ENCODE measurements around the gene ADAMTSL4. TPM values are rescaled to one million over a fixed set of nuclear protein-coding genes. Genes with fewer than 3 reads are reported as not detected.

The ADAMTSL4 gene
- total and polyA plus RNA-seq, 7 donors, result 7.4 to 109 (median 25.4) TPM

GRCh38 chr1:150558303-150558704 lies 9.1 kb downstream of the ADAMTSL4 start:
- Histone ChIP-seq H3K4me1 (peaks cover 30% of the 10 kb centered on the region), H3K36me3 (ENCODE audit: insufficient read depth in 1 of 2, low read depth in 1 of 2) (peaks cover 0 to 27% of the 10 kb centered on the region in 2 donors), H3K4me3 (peak overlapping the region; percentile 18), H3K27ac (peak overlapping the region; percentile 100), H3K27me3 (ENCODE audit: insufficient read depth in 3 of 3, low read length in 2 of 3) (no peaks in the 10 kb centered on the region), H3K9me3 (no peaks in the 10 kb centered on the region)
- no peak for TF ChIP-seq CTCF (IDR thresholded peaks at IDR 0.05)
- intact Hi-C loops (cut with DNase I), result loop anchor here in 1 of 2 donors (5.0 kb wide), 1 partner anchor 91 kb away; no protein-coding TSS in a partner anchor
- WGBS, 3 donors, result 78 to 84% (median 84%) methylated on average over 15 of the region's 15 CpGs
- DNase-seq, result peak in 1 of 2 donors; percentile 54
- ATAC-seq, result no peak

GRCh38 chr1:150558761-150559655 lies 9.8 kb downstream of the ADAMTSL4 start:
- DNase-seq, result peak; percentile 71 to 79
- 56 to 71% (median 67%) methylated on average over 28 of the region's 28 CpGs for WGBS, 3 donors
- H3K27ac ChIP-seq, result peak overlapping the region; percentile 100
- H3K4me3 ChIP-seq, result peak overlapping the region; percentile 18
- no peaks in the 10 kb centered on the region for H3K27me3 ChIP-seq (ENCODE audit: insufficient read depth in 3 of 3, low read length in 2 of 3)
- H3K36me3 ChIP-seq (ENCODE audit: insufficient read depth in 1 of 2, low read depth in 1 of 2), result peaks cover 0 to 27% of the 10 kb centered on the region in 2 donors
- intact Hi-C loops (cut with DNase I), result loop anchor here in 1 of 2 donors (5.0 kb wide), 1 partner anchor 92 kb away; no protein-coding TSS in a partner anchor
- no peak for ATAC-seq
- H3K4me1 ChIP-seq, result peaks cover 37% of the 10 kb centered on the region
- H3K9me3 ChIP-seq, result no peaks in the 10 kb centered on the region
- no peak for TF ChIP-seq CTCF (IDR thresholded peaks at IDR 0.05)

GRCh38 chr1:150559656-150560010 lies 10.4 kb downstream of the ADAMTSL4 start:
- Histone ChIP-seq H3K4me1 (peaks cover 43% of the 10 kb centered on the region), H3K27ac (peak overlapping the region; percentile 100), H3K27me3 (ENCODE audit: insufficient read depth in 3 of 3, low read length in 2 of 3) (no peaks in the 10 kb centered on the region), H3K36me3 (ENCODE audit: insufficient read depth in 1 of 2, low read depth in 1 of 2) (peaks cover 0 to 27% of the 10 kb centered on the region in 2 donors), H3K9me3 (no peaks in the 10 kb centered on the region), H3K4me3 (peak overlapping the region; percentile 71)
- TF ChIP-seq CTCF (IDR thresholded peaks at IDR 0.05), result no peak
- 58 to 71% (median 66%) methylated on average over 10 of the region's 10 CpGs for WGBS, 3 donors
- ATAC-seq (no peak), DNase-seq (peak in 1 of 2 donors; percentile 61)
- intact Hi-C loops (cut with DNase I), result loop anchor here (2.0 to 10.0 kb wide), 5 partner anchors 19 to 135 kb away; partner anchors contain the start of genes ENSA (in 1 of the 2), GOLPH3L (in 1 of the 2) and MCL1 (in 1 of the 2)

- peak; percentile 76 to 89 for DNase-seq
- peak; percentile 94 for TF ChIP-seq CTCF (IDR thresholded peaks at IDR 0.05)
- H3K36me3 ChIP-seq (ENCODE audit: insufficient read depth in 1 of 2, low read depth in 1 of 2), result peaks cover 0 to 27% of the 10 kb centered on the region in 2 donors
- peak overlapping the region; percentile 100 for H3K27ac ChIP-seq
- peak overlapping the region; percentile 71 for H3K4me3 ChIP-seq
- no peaks in the 10 kb centered on the region for H3K27me3 ChIP-seq (ENCODE audit: insufficient read depth in 3 of 3, low read length in 2 of 3)
- H3K4me1 ChIP-seq, result peaks cover 47% of the 10 kb centered on the region
- intact Hi-C loops (cut with DNase I), result loop anchor here (2.0 to 10.0 kb wide), 4 partner anchors 19 to 135 kb away; partner anchors contain the start of genes ENSA (in 1 of the 2), GOLPH3L (in 1 of the 2) and MCL1 (in 1 of the 2)
- H3K9me3 ChIP-seq, result no peaks in the 10 kb centered on the region
- peak; percentile 34 to 57 (median 44) for ATAC-seq
- WGBS, 3 donors, result 7 to 13% (median 9%) methylated on average over 9 of the region's 9 CpGs
Measured at GRCh38 chr1:150560011-150560438, 10.8 kb downstream of the ADAMTSL4 start.

All from psoas muscle (tissue), 8 donors.